Muscle of leg (tissue), 16 donors: ENCODE measurements around the gene CCDC63. TPM values are rescaled to one million over a fixed set of nuclear protein-coding genes. Genes with fewer than 3 reads are reported as not detected.

ENCODE experiments used
- DNase-seq: peaks from one replicate; pipeline ENCODE4 v3.0.0; 2013
- H3K27ac ChIP-seq: one replicate; pipeline ENCODE4 v1.5.1; 2013; ENCODE audit warnings: mild to moderate bottlenecking, low read length, control low read depth
- H3K27me3 ChIP-seq: one replicate; pipeline ENCODE4 v1.6.1; 2013; ENCODE audit warnings: low read length; ENCODE audit not compliant: control insufficient read depth, insufficient read depth
- H3K36me3 ChIP-seq: one replicate; pipeline ENCODE4 v1.6.1; 2013; ENCODE audit warnings: low read length; ENCODE audit not compliant: control insufficient read depth, insufficient read depth
- H3K4me1 ChIP-seq: one replicate; pipeline ENCODE4 v1.6.1; 2013; ENCODE audit warnings: low read length; ENCODE audit not compliant: control insufficient read depth, insufficient read depth
- H3K4me3 ChIP-seq: one replicate; pipeline ENCODE4 v1.5.1; 2013; ENCODE audit warnings: low read length, control low read depth
- H3K9me3 ChIP-seq: replicated peaks from 2 replicates; pipeline ENCODE4 v1.6.1; 2013; ENCODE audit warnings: low read depth, low read length; ENCODE audit not compliant: control insufficient read depth
- WGBS: methylation state at CpG from one replicate; pipeline ENCODE4 v1.1.5; 2013; ENCODE audit warnings: missing lambda C conversion rate; ENCODE audit not compliant: insufficient coverage; 5-methylcytosine and 5-hydroxymethylcytosine counted together
- long read RNA-seq, 11 donors: transcript quantifications; one replicate each; lab custom pipeline, GENCODE V29; 2026
- polyA plus RNA-seq, 8 donors: library from polyadenylated mRNA; unstranded; fragments of 120-200 nt; gene quantifications; one replicate each; pipeline versions ENCODE4 v1.2.1 to v1.2.3, GENCODE V29; 2013; ENCODE audit warnings: inconsistent platforms in 1 of 8, low replicate concordance in 1 of 8; ENCODE audit not compliant: insufficient read length in 8 of 8, insufficient read depth in 1 of 8
- total RNA-seq: library from RNA; stranded (reverse); fragments of 120-200 nt; gene quantifications from one replicate; pipeline ENCODE4 v1.2.4, GENCODE V29; 2013

Gene CCDC63
- total RNA-seq (not detected), polyA plus RNA-seq (under 1 TPM in 3 of 8 donors, not detected in 5; 0.09 to 0.12 (median 0.11) TPM)
- long read RNA-seq, donor 1, result 0 reads
- long read RNA-seq, donor 2, result 0 reads
- long read RNA-seq, donor 3, result 0 reads
- long read RNA-seq, donor 4, result 0 reads
- long read RNA-seq, donor 5, partial matches to known transcripts, result 1,041 of 2,821 reads
- long read RNA-seq, donor 5, other reads (novel, unspliced or antisense), result 1,780 of 2,821 reads
- long read RNA-seq, donor 6, partial matches to known transcripts, result 841 of 2,458 reads
- long read RNA-seq, donor 6, other reads (novel, unspliced or antisense), result 1,617 of 2,458 reads
- long read RNA-seq, donor 7, result 0 reads
- long read RNA-seq, donor 8, partial matches to known transcripts, result 629 of 642 reads
- long read RNA-seq, donor 8, other reads (novel, unspliced or antisense), result 13 of 642 reads
- long read RNA-seq, donor 9, partial matches to known transcripts, result 1,191 of 1,219 reads
- long read RNA-seq, donor 9, other reads (novel, unspliced or antisense), result 28 of 1,219 reads
- long read RNA-seq, donor 10, partial matches to known transcripts, result 1,767 of 1,812 reads
- long read RNA-seq, donor 10, other reads (novel, unspliced or antisense), result 45 of 1,812 reads
- long read RNA-seq, donor 11, result 0 reads

- peak; percentile 63 for DNase-seq
- Histone ChIP-seq H3K9me3 (no peaks in the 10 kb centered on the region), H3K4me1 (peaks cover 6% of the 10 kb centered on the region), H3K27me3 (peaks cover 29% of the 10 kb centered on the region), H3K36me3 (no peaks in the 10 kb centered on the region), H3K27ac (no peak within 1 kb of the TSS), H3K4me3 (peak within 1 kb of the TSS; percentile 27)
- WGBS, result 6% methylated on average over 33 of the region's 60 CpGs
Observed at GRCh38 chr12:110846615-110847566, at the start of gene CCDC63. TSS of gene CCDC63 (plus strand) at chr12:110846987. CDS start at chr12:110852955, 5,968 bp downstream.

GRCh38 chr12:110798461-110798860 is 48.3 kb upstream of the CCDC63 start:
- Histone ChIP-seq H3K9me3 (no peaks in the 10 kb centered on the region), H3K36me3 (no peaks in the 10 kb centered on the region), H3K27me3 (no peaks in the 10 kb centered on the region), H3K4me1 (peaks cover 5% of the 10 kb centered on the region), H3K27ac (no peak overlapping the region), H3K4me3 (no peak overlapping the region)
- no peak for DNase-seq
- WGBS, result 64% methylated on average over 1 of the region's 3 CpGs

- Histone ChIP-seq H3K27me3 (no peaks in the 10 kb centered on the region), H3K27ac (no peak overlapping the region), H3K36me3 (no peaks in the 10 kb centered on the region), H3K9me3 (peaks cover 7% of the 10 kb centered on the region), H3K4me1 (no peaks in the 10 kb centered on the region), H3K4me3 (no peak overlapping the region)
- DNase-seq, result no peak
Observed at GRCh38 chr12:110802489-110802888, 44.3 kb upstream of the CCDC63 start.

- no CpG with 5 or more reads among the region's 3 CpGs for WGBS
- no peak for DNase-seq
- H3K9me3 ChIP-seq, result peaks cover 7% of the 10 kb centered on the region
- no peak overlapping the region for H3K27ac ChIP-seq
- no peaks in the 10 kb centered on the region for H3K27me3 ChIP-seq
- no peaks in the 10 kb centered on the region for H3K36me3 ChIP-seq
- H3K4me1 ChIP-seq, result no peaks in the 10 kb centered on the region
- no peak overlapping the region for H3K4me3 ChIP-seq
Observed at GRCh38 chr12:110804406-110804805, 42.4 kb upstream of the CCDC63 start.

- H3K36me3 ChIP-seq, result no peaks in the 10 kb centered on the region
- H3K27me3 ChIP-seq, result peaks cover 2% of the 10 kb centered on the region
- peaks cover 4% of the 10 kb centered on the region for H3K4me1 ChIP-seq
- WGBS, result 74% methylated on average over 3 of the region's 7 CpGs
- peaks cover 7% of the 10 kb centered on the region for H3K9me3 ChIP-seq
- no peak overlapping the region for H3K4me3 ChIP-seq
- H3K27ac ChIP-seq, result no peak overlapping the region
- DNase-seq, result no peak
Observed at GRCh38 chr12:110807640-110808039, 39.1 kb upstream of the CCDC63 start.

GRCh38 chr12:110809149-110809548 is 37.6 kb upstream of the CCDC63 start:
- no peak for DNase-seq
- peaks cover 4% of the 10 kb centered on the region for H3K4me1 ChIP-seq
- H3K36me3 ChIP-seq, result no peaks in the 10 kb centered on the region
- peaks cover 6% of the 10 kb centered on the region for H3K27me3 ChIP-seq
- WGBS, result 22% methylated on average over 1 of the region's 1 CpG
- H3K9me3 ChIP-seq, result peaks cover 6% of the 10 kb centered on the region
- H3K27ac ChIP-seq, result no peak overlapping the region
- H3K4me3 ChIP-seq, result no peak overlapping the region

GRCh38 chr12:110811972-110812371 is 34.8 kb upstream of the CCDC63 start:
- Histone ChIP-seq H3K9me3 (no peaks in the 10 kb centered on the region), H3K27me3 (peaks cover 6% of the 10 kb centered on the region), H3K36me3 (no peaks in the 10 kb centered on the region), H3K4me1 (peaks cover 4% of the 10 kb centered on the region), H3K4me3 (no peak overlapping the region), H3K27ac (no peak overlapping the region)
- no peak for DNase-seq
- WGBS, result 16% methylated on average over 3 of the region's 6 CpGs

- peaks cover 6% of the 10 kb centered on the region for H3K27me3 ChIP-seq
- no peaks in the 10 kb centered on the region for H3K36me3 ChIP-seq
- H3K4me3 ChIP-seq, result no peak overlapping the region
- WGBS, result 27% methylated on average over 7 of the region's 8 CpGs
- H3K4me1 ChIP-seq, result peaks cover 4% of the 10 kb centered on the region
- DNase-seq, result no peak
- no peaks in the 10 kb centered on the region for H3K9me3 ChIP-seq
- H3K27ac ChIP-seq, result no peak overlapping the region
Observed at GRCh38 chr12:110813285-110813684, 33.5 kb upstream of the CCDC63 start.

- DNase-seq, result no peak
- no peak overlapping the region for H3K4me3 ChIP-seq
- no peaks in the 10 kb centered on the region for H3K36me3 ChIP-seq
- H3K27ac ChIP-seq, result no peak overlapping the region
- H3K9me3 ChIP-seq, result no peaks in the 10 kb centered on the region
- H3K27me3 ChIP-seq, result peaks cover 6% of the 10 kb centered on the region
- 67% methylated on average over 1 of the region's 2 CpGs for WGBS
- peaks cover 4% of the 10 kb centered on the region for H3K4me1 ChIP-seq
Observed at GRCh38 chr12:110813756-110814155, 33.0 kb upstream of the CCDC63 start.

- H3K4me1 ChIP-seq, result peaks cover 4% of the 10 kb centered on the region
- no peaks in the 10 kb centered on the region for H3K9me3 ChIP-seq
- no peak overlapping the region for H3K4me3 ChIP-seq
- no peaks in the 10 kb centered on the region for H3K36me3 ChIP-seq
- WGBS, result no CpG with 5 or more reads among the region's 1 CpG
- peaks cover 6% of the 10 kb centered on the region for H3K27me3 ChIP-seq
- DNase-seq, result no peak
- H3K27ac ChIP-seq, result no peak overlapping the region
Observed at GRCh38 chr12:110816248-110816647, 30.5 kb upstream of the CCDC63 start.
